SW480 (cell line): Measurements from ENCODE around the gene NR6A1.

Source experiments
- DNase-seq: peaks from one replicate; pipeline ENCODE4 v3.0.0-alpha.2; 2016; ENCODE audit warnings: low spot score

Gene NR6A1

GRCh38 chr9:124795881-124796431, 24.8 kb upstream of the NR6A1 start:
- DNase-seq = peak; percentile 67

DNA sequence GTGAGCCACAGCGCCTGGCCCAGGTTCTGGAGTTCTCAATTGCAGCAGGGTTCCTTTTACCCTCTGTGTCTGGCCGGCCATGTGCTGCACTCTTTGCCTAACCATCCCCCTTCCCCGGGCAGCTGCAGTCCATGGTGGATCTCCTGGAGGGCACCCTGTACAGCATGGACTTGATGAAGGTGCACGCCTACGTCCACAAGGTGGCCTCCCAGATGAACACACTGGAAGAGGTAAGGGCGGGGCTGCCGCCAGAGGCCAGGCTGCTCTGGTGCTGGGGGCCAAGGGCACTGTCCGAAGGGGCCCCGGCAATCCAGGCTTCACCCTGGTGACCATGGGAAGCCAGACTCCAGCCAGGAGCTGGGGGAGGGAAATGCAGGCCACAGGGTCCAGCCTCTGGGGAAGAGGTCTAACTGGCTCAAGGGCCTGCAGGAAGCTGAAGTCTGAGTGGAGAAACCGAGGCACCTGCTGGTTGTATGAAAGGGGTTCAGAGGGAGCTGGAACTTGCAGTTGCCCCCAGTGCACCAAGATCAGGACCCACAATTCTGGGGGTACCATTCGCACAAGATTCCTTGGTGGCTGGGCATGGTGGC, 23.9 kb upstream of the NR6A1 start:
- DNase-seq = peak; percentile 57

DNA sequence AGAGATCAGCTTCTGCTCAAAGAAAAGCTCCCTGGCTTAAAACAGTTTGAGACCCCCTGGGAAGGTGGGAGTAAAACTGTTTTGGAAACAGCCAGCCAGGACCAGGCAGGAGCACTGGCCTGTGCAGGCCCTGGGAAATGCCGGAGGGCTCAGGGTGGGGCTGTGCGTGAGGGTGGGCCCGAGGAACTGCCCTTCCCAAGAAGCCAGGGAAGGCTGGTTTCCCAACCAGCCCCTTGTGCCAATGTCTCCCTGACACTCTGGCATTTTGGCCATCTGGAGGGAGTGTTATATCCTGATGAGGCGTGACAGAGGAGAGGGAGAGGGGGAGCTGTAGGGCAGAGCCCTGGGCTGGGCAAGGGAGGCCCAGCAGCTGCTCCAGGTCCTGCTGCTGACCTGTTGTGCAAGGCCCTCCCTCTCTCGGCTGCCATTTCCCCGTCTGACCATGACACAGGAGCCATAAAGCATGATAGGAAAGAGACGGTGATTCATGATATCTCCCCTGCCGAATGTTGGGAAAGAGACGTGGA, 22.0 kb upstream of the NR6A1 start:
- DNase-seq = no peak

- DNase-seq = no peak
Measured at GRCh38 chr9:124792257-124793014, 21.3 kb upstream of the NR6A1 start.

- no peak for DNase-seq
Measured at GRCh38 chr9:124790801-124791505, 19.8 kb upstream of the NR6A1 start.

DNA sequence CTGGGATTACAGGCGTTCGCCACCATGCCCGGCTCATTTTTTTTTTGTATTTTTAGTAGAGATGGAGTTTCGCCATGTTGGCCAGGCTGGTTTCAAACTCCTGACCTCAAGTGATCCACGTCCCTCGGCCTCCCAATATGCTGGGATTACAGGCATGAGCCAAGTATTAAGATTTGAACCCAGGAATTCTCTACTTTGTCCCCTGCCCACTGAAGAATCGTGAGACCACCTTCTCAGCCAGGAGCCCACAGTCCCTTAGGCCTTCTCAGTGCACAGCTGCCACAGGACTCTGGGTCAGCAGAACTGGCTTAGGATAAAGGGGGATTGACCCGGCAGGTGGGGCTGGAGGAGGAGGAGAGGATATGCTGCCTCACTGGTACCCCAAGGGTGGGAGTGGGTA, 19.2 kb upstream of the NR6A1 start:
- no peak for DNase-seq

- DNase-seq = no peak
Measured at GRCh38 chr9:124789531-124789930, 18.4 kb upstream of the NR6A1 start.

- DNase-seq = no peak
Measured at GRCh38 chr9:124788542-124789217, 17.6 kb upstream of the NR6A1 start.

DNA sequence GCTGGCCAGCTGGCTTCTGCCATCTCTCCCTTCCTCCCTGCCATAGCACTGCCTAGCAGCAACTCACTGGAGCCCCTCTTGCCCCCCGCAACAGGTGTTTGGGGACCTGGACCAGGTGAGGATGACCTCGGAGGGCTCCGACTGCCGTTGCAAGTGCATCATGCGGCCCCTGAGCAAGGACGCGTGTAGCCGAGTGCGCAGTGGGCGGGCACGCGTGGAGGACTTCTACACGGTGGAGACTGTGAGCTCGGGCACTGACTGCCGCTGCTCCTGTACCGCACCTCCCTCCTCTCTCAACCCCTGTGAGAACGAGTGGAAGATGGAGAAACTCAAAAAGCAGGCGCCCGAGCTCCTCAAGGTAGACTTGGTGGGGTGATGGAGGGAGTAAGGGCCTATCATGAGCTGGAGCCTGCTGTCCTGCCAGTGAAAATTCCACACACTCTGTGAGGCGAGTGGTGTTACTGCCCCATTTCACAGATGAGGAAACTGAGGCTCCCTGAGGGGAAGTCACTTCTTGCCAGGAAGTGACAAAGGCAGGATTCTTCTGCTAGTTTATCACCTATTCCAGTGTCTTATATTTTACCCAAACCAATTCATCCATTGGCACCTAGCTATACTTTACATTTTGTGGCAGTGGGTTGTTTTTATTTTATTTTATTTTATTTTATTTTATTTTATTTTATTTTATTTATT, 15.9 kb upstream of the NR6A1 start:
- no peak for DNase-seq

DNA sequence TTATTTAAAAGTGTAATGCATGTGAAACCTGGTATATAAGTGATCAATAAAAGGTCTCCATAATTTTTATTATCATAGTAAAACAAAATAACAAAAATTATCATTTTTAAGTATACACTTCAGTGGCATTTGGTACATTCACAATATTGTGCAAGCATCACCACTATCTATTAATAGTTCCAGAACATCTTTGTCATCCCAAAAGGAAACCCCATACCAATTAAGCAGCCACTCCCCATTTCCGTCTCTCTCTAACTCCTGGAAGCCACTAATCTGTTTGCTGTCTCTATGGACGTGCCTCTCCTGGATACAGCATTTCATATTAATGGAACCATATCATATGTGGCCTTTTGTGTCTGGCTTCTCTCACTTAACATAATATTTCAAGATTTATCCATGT, 13.4 kb upstream of the NR6A1 start:
- no peak for DNase-seq

DNA sequence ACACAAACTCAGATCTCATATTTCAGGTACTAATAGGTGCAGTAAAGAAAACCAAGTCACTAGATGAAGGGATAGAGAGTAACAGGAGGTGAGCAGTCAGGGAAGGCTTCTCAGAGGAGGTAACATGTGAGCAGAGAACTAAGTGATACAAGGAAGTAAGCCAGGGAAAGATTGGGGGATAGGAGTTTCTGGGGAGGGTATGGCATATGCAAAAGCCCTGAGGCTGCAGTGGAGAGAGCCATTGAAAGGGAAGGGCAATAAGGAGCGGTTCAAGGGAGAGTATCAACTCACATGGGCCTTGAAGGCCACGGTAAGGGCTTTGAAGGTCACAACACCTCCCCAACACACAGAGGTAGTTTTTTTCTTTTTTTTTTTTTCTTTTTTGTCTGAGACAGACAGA, 12.7 kb upstream of the NR6A1 start:
- DNase-seq = no peak

DNA sequence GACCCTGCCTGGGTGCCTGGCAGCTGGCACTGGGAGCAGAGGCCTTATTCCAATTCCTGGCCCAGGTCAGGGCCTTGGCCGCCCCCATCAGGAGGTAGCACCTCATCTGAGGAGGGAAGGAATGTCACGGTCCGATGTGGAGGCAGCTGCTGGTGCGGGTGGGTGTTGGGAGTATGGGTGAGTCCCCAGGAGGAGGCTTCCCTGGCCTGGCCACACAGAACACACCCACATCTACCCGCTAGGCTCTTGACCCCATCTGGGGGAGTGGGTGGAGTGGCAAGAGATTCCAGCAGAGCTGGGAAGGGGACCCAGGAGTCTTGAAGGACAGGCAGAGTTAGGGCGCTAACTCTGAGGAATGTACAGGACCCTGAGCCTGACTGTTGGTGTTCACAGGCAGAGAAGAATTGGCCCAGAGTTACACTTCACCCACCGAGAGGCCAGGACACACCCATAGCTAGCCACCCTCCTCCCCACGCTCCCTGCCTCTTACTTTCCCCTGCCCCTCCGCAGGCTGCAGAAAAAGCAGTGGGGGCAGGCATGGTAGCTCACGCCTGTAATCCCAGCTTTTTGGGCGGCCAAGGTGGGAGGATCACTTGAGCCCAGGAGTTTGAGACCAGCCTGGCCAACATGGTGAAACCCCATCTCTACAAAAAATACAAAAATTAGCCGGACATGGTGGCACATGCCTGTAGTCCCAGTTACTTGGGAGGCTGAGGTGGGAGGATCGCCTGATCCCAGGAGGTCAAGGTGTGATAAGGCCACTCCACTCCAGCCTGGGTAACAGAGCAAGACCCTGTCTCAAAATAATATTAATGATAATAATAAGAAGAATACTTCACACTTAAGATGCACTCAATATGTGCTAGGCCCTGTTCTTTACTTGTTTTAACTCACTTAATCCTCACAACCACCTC, 11.8 kb upstream of the NR6A1 start:
- no peak for DNase-seq

GRCh38 chr9:124781967-124782660, 11.0 kb upstream of the NR6A1 start:
- no peak for DNase-seq

GRCh38 chr9:124780757-124781151, 9.6 kb upstream of the NR6A1 start:
- no peak for DNase-seq

DNA sequence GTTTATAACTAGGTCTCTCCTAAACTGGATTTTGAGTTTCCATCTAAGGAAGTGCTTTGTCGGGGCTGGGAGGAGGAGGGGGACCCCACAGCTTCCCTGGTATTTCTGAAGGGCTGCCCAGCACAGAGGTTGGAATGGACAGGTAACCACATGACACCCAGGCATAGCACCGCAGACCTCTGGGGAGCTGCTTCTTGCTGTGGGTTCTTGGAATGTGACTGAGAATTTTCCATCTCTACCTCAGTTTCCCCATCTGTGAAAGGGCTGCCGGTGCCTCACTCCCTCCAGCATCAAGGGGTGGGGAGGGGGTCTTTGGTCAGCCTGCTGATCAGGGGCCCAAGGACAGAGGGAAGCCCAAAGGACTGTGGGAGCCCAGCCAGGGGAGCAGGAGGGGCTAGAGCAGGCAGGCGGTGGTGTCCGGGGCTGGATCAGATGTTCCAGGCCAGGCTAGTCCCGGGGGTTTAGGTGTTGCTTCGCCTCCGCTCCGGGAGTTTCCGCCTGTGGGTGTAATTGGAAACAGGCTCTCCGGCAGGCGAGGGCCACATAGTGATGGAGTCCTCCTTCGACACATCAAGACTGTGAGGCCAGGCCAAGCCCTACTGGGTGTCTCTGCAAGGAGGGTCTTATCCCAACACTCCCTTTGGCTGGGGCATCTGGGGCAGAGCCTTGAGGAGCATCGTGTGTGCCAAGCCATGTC, 9.1 kb upstream of the NR6A1 start:
- no peak for DNase-seq

- DNase-seq = peak; percentile 72
Measured at GRCh38 chr9:124779368-124780059, 8.4 kb upstream of the NR6A1 start.

DNA sequence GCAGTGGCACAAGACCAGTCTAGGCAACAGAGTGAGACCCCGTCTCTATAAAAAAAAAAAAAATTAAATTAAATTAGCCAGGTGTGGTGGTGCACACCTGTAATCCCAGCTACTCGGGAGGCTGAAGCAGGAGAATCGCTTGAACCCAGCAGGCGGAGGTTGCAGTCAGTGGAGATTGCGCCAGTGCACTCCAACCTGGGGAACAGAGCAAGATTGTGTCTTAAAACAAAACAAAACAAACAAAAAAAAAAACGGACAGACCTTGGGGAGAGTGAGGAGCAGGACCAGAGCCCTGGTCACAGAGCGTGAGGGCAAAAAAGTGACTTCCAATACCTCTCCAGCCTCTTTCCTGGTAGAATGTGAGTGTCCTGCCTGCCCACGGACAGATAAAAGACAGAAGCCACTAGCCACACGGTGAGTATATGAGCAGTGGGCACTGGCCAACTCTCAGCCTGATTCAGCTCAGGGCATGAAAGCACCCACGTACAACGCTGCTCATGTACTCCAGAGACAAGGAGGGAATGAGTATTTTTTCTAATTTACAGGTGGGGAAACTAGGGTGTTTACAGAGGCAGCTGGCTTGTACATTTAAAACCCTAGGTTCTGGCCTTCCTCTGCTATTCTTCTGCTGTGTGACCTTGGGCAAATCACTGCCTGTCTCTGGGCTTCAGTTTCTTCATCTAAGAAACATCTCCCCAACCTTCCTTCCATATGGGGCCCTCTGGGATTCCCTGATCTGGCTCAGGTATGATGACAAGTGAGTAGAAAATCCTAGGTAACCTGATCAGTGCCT, 7.7 kb upstream of the NR6A1 start:
- no peak for DNase-seq
